ENCODE data around the gene UCP2. TPM values are rescaled to one million over a fixed set of nuclear protein-coding genes. Genes with fewer than 3 reads are reported as not detected.
A peak's percentile ranks its signal among the peaks of the same experiment; 100 is the strongest.

Gene UCP2
- total and polyA plus RNA-seq, 9 of the 15 experiments (the other 6 are each of a cell fraction or from before 2014, with no cell fraction given), result 19.2 to 216 (median 87.9) TPM

- no peaks in the 10 kb centered on the region; a peak in 1 of 5 replicates for H3K27me3 ChIP-seq (ENCODE audit: control insufficient read depth in 2 of 2, insufficient read depth in 2 of 2, low read length in 2 of 2)
- no peaks in the 10 kb centered on the region; a peak in 1 of 5 replicates for H3K4me1 ChIP-seq (replicated peaks in 1 of 2; ENCODE audit: control insufficient read depth in 2 of 2, insufficient read depth in 2 of 2, low read length in 2 of 2)
- H2AFZ ChIP-seq (ENCODE audit: low read depth, low read length), result no peak overlapping the region
- H3K79me2 ChIP-seq (ENCODE audit: control insufficient read depth, insufficient read depth, low read length), result no peaks in the 10 kb centered on the region
- in situ Hi-C loops (cut with MboI), result loop anchor here (10.0 kb wide), 1 partner anchor 375 kb away; no protein-coding TSS in a partner anchor
- intact Hi-C loops (cut with micrococcal nuclease), result no loop called here
- TF ChIP-seq RBM14 (IDR thresholded peaks at IDR 0.05; ENCODE audit: borderline replicate concordance, insufficient read depth, low read depth, low read length), result no peak
- no peak for TF ChIP-seq RBFOX2 (IDR thresholded peaks at IDR 0.05; ENCODE audit: low read depth, low read length)
- no peak for TF ChIP-seq RFX5 (IDR thresholded peaks at IDR 0.05; ENCODE audit: low read depth, low read length)
- TF ChIP-seq BCLAF1 (IDR thresholded peaks at IDR 0.05; ENCODE audit: borderline replicate concordance in 1 of 2, control insufficient read depth in 1 of 2, low read depth in 2 of 2, low read length in 1 of 2), result no peak
- TF ChIP-seq ZNF589 (CRISPR knock-in tag; IDR thresholded peaks at IDR 0.05; ENCODE audit: low read depth), result no peak
- TF ChIP-seq ZNF316 (IDR thresholded peaks at IDR 0.05), result peak; percentile 77
- TF ChIP-seq ZC3H4 (CRISPR knock-in tag; IDR thresholded peaks at IDR 0.05; ENCODE audit: borderline replicate concordance), result no peak
- no peak for TF ChIP-seq SRSF1 (IDR thresholded peaks at IDR 0.05; ENCODE audit: low read depth, low read length)
- peaks cover 3% of the 10 kb centered on the region; the same call in 1 of the 2 replicates for H3K9me3 ChIP-seq (replicated peaks; ENCODE audit: control insufficient read depth, insufficient read depth, low read depth, low read length)
- H3K27ac ChIP-seq (ENCODE audit: extremely low read depth, low read depth, low read length), result no peak overlapping the region
- H4K20me1 ChIP-seq (replicated peaks; ENCODE audit: control insufficient read depth, insufficient read depth, low read length), result no peaks in the 10 kb centered on the region
- H3K36me3 ChIP-seq (ENCODE audit: control insufficient read depth, insufficient read depth, low read length), result no peaks in the 10 kb centered on the region
- DNase-seq (ENCODE audit: extremely low read depth in 1 of 4, low spot score in 3 of 4) (no peak), ATAC-seq (no peak), FAIRE-seq (no peak)
- 32% methylated on average over 5 of the region's 5 CpGs for WGBS (ENCODE audit: insufficient coverage, low coverage, missing lambda C conversion rate)
- CTCF ChIA-PET (ENCODE audit: low intra/inter-chr PET ratio), result no interaction called here
- no peak overlapping the region for H3K4me3 ChIP-seq
- POLR2A ChIA-PET, result interaction anchor here (0.6 to 1.0 kb wide), 2 partner anchors 21 to 627 kb away, joined by 3 to 5 read pairs; no protein-coding TSS in a partner anchor
- H3K4me2 ChIP-seq (ENCODE audit: insufficient read depth, low read length), result no peak overlapping the region
- H3K9ac ChIP-seq (ENCODE audit: insufficient read depth in 1 of 2, low read depth in 2 of 2, low read length in 2 of 2), result no peak overlapping the region
- no TSS peak for BruUV-seq (replicated peaks)
- no peaks in the 10 kb centered on the region for H3K9me1 ChIP-seq (ENCODE audit: control insufficient read depth, insufficient read depth, low read length)
Measured at GRCh38 chr11:73949912-73950311, 32.7 kb downstream of the UCP2 start.

Measured in K562 (cell line).